ENCODE measurements around the gene REX1BD.

GRCh38 chr19:18629166-18630088, 40.8 kb downstream of the REX1BD start:
- no peak for TF ChIP-seq EZH2phosphoT487 (conservative IDR thresholded peaks at IDR 0.05; ENCODE audit: low read length)
- TF ChIP-seq CTCF (IDR thresholded peaks at IDR 0.05; ENCODE audit: insufficient read depth, low read length, poor library complexity, severe bottlenecking) = no peak
